CD1c-positive myeloid dendritic cell (primary cell): Measurements from ENCODE around the gene FKBP1A.

Source experiments
- DNase-seq: peaks from one replicate; pipeline ENCODE4 v3.0.0-alpha.2; 2016; ENCODE audit errors: extremely low spot score

FKBP1A gene

GRCh38 chr20:1332749-1333300 is 60.0 kb downstream of the FKBP1A start:
- DNase-seq, result no peak

DNA sequence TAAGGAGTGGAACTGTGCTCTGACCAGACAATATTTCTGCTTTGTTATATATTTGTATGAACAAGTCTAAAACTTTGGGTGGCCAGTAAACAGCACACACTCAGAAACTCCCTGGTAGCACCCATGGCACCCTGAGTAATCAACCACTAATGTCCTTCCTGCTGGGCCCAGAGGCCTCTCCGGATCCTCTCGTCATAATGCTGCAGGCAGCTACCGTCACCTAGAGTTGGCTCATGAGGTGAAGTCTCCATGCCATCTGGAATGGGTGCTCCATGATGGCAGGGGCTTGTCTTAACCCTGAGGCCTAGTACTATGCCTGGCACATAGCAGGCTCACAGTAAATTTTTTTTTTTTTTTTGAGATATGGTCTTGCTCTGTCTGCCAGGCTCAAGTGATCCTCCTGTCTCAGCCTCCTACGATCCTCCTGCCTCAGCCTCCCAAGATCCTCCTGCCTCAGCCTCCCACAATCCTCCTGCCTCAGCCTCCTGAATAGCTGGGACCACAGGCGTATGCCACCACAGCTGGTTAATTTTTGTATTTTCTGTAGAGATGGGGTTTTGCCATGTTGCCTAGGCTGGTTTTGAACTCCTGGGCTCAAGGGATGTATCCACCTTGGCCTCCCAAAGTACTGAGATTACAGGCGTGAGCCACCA is 60.9 kb downstream of the FKBP1A start:
- DNase-seq, result no peak

- no peak for DNase-seq
These were observed 61.8 kb downstream of the FKBP1A start for GRCh38 chr20:1331101-1331500.

DNA sequence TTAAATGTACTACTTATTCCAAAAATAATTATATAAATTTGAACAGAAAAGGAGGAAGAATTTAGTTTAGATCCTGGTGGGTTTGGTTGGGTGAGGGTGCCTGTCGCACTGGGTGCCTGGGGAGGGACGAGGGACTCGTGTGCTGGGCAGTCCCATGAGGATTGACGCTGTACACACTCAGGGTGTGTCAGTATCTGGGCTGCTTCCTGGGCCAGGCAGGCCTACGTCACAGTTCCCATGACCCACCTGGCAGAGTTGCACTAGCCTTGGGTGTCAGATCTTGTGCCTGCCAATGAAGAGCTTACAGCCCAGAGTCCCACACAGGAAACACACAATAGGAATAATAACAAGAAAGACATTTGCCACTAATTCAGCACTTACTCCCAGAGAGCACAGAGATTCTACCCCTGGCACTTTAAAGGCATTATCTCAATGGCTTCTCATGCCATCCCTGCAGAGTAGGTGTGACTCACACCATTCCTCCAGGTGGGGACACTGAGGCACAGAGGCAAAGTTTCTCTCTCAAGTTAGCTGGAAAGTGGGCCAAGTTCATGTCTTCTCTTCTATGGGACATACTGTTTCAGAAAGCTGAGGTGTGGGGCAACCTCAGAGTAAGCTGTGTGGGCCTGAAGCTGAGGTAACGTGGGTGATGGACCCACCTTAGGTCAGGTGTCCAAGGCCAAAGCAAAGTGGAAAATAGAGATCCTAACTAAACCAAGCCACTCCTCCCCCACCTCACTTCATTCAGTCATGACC is 62.6 kb downstream of the FKBP1A start:
- DNase-seq, result no peak

GRCh38 chr20:1328680-1329330 is 64.0 kb downstream of the FKBP1A start, which contains the start of gene SDCBP2:
TSS of gene SDCBP2 (minus strand) at chr20:1329139. CDS start at chr20:1320416, 8,723 bp downstream.
- no peak for DNase-seq

- DNase-seq, result no peak
These were observed 64.8 kb downstream of the FKBP1A start for GRCh38 chr20:1327827-1328679.

DNA sequence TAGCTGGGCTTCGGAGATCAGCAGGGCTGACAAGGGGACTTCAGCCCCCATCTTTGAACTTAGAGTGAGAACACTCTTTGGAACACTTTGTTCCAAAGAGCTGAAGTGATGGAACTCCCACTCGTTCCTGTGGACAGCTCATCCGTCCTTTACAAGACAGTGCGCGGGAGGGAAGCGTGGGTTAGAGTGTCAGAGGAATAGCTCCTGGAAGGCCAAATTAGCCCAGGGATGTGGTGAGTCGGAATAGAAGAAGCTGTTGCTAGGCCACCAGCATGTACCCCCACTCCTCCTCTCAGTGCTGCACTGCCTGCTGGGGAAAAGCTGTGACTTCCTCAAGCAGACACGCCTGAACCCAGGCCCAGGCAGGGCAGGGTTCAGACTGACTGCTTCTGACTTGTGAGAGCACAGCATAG is 65.6 kb downstream of the FKBP1A start:
- DNase-seq, result peak; percentile 97

DNA sequence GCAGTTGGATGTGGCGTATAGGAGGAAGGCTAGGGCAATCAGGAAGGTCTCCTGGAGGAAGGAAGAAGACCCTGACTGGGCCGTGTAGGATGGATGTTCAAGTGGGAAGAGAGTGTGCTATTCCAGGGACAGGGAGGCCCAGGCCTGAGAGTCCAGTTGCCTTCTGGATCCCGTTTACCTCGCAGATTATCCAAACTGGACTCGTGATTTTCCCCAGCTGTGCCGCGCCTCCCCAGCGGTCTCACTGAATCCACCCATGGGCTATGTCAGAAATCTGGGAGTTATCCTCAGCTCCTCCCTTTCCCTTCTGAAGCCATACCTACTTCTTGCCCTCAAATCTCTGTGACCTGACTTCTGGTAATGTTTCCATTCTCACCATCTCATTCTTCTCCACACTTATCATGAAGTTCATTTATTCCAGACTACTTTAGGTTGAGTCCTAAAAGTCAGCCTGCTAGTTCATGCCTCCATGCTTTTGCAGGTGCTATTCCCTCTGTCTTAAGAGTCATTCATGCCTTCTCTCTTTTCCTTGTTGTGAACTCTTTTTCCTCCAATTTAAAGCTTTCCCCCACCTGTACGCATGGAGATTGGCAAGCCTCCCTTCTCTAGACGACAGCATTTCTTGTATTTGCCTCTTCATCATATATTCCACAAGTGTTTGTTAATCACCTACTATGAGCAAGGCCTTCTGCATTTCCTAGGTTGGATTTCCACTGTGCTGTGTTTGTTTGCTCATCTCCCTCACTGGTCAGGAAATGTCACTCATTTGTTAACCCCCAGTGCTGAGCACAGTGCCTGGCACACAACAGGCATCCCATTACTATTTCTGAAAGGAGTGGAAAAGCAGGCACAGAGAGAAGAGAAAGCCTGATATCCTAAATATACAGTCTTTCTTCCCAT is 66.6 kb downstream of the FKBP1A start:
- peak; percentile 42 for DNase-seq

DNA sequence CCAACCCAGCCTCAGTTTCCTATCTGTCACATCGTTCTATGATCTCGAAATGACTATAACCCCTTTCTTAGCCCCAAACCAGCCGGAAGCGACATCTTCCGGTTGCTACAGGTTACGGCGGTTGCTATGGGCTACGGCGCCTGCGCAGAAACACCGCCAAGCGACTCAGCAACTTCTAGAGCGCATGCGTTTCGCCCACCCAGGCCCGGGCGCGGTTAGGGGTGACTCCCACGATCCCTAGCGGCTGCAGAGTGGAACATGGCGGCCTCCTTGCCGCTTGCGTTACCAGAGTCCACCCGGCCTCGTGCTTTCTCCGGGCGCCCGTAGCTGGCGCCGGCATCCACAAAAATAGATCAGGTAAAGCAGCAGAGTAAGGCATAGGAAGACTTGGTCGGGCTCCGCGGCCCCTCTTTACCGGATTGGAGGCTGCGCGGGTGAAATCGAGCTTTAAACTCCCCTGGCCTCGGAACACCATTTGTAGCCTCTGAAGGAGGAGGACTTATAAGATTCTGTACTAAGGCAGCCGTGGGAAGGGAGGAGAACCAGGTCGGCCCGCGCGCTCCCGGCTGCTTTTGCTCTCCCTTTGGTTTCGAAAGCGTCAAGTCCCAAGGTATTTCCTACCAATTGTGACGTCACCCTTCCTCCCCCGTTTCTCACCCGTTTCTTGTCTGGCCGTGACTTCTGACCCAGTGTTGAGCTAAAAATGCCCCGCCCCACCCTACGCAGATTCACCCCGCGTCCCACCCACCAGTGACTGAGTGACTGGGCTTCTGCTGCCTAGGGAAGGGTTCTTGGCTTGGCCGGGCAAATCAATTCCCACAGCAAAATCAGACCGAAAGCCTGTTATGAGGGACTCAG is 67.5 kb downstream of the FKBP1A start:
- DNase-seq, result peak; percentile 99

- DNase-seq, result peak; percentile 69
These were observed 68.2 kb downstream of the FKBP1A start for GRCh38 chr20:1324598-1325172.

- peak; percentile 37 for DNase-seq
These were observed 68.8 kb downstream of the FKBP1A start for GRCh38 chr20:1323830-1324597.

DNA sequence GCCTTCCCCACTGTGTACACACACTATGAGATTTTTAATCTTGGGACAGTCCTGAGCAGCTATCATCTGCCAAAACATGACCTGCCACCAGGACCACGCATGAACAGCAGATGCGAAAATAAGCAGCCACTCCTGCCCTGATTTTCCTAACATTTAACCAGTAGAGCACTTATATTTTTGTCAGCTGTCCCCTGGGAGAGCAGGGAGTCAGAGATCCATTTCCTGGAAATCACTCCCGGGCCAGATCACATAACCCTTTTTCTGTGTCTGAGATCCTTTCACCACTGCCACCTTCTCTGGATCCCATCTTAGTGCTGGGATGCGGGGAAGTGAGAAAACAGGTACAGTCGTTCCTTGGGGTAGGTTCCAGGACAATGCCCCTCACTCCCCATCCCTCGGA is 69.6 kb downstream of the FKBP1A start:
- DNase-seq, result no peak

- DNase-seq, result peak; percentile 58
These were observed 70.2 kb downstream of the FKBP1A start for GRCh38 chr20:1322511-1323245.

GRCh38 chr20:1321654-1321939 is 71.3 kb downstream of the FKBP1A start:
- DNase-seq, result no peak

DNA sequence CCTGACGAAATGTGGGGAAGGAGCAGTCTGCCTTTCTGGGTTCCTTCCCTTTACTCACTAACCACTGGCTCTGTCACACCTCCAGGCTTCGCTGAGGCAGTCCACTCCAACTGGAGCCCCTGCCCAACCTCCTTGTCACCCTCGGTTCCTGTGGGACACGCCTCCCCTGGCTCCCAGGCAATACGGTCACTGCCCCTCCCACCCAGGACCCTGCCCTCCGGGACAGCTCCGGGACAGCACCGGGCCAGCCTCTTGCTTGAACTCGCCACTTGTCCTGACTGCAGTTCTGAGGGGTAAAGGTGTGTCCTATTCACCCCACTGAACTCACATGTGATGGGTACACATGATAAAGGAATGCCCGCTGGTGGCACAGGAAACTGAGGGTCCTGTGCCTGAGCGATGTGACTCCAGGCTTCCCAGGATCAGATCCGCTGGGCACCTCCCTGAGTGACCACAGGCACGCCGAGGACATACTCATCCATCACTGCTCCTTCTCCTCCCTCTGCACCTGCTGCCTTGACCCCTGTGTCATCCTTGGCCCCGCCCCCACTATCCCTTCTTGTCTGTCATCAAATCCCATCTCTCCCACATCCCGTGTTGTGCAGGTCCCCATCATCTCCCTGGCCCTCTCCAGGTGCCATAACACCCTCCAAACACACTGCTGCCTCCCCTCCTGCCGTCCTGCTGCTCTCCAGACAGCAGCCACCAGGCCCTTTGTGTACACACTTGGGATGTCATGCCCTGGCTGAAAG is 71.8 kb downstream of the FKBP1A start:
- DNase-seq, result no peak

GRCh38 chr20:1320016-1320415 is 72.8 kb downstream of the FKBP1A start:
- DNase-seq, result no peak

GRCh38 chr20:1319462-1319861 is 73.4 kb downstream of the FKBP1A start:
- no peak for DNase-seq
